ENCODE results near the gene SCNN1A.
A peak's percentile ranks its signal among the peaks of the same experiment; 100 is the strongest.

DNA sequence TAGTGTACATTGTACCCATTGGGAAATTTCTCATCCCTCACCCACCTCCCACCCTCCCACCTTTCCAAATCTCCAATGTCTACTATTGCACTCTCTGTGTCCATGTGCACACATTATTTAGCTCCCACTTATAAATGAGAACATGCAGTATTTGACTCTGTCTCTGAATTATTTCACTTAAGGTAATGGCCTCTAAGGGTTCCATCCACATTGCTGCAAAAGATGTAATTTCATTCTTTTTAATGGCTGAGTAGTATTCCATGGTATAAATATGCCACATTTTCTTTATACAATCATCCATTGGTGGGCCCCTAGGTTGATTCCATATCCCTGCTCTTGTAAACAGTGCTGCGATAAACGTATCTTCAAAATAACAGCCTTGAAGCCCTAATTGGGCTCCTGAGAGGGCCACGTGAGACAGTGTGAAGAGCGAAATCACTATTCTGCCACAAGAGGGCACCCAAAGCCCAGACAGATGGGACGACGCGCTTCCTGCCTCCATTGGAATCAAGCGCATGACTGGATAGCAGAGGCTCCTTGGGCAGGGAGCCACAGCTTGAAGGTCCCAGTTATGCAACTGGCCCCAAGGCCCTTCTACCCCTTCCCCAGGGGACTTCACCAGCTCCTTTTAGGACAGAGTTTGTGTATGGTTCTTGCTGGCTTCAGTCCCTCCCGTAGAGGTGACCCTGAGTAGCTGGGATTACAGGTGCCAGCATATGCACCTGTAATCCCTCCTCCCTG, 48.1 kb upstream of the SCNN1A start:
- no peak for TF ChIP-seq POLR2A (IDR thresholded peaks at IDR 0.05)
- peak; percentile 79 to 95 (median 88) for TF ChIP-seq CTCF (IDR thresholded peaks at IDR 0.05)

Data from upper lobe of left lung (tissue), 4 donors.